Activated CD4-positive, alpha-beta memory T cell treated with anti-CD3 and anti-CD28 coated beads, Interleukin-2, amount 10 ng/mL, durations not matched to agents 7 days and 5 days (primary cell): ENCODE data around the gene PTP4A2. TPM values are rescaled to one million over a fixed set of nuclear protein-coding genes. Genes with fewer than 3 reads are reported as not detected.

Experiments used
- CTCF ChIA-PET: fragments of 350-600 bp; sonication (Branson Sonifier 250); formaldehyde crosslinking; loops from one replicate; lab custom pipeline; 2021; ENCODE audit warnings: antibody characterized with exemption, inconsistent platforms; lab: Charles Lee
- POLR2A ChIA-PET: fragments of 350-600 bp; sonication (Branson Sonifier 250); formaldehyde crosslinking; loops from one replicate; lab custom pipeline; 2021; ENCODE audit warnings: antibody characterized with exemption; lab: Charles Lee
- DNase-seq: peaks from one replicate; pipeline ENCODE4 v3.0.0-alpha.2; 2020
- H3K27ac Mint-ChIP-seq: one replicate; pipeline ENCODE4 v1.8.0; 2021; ENCODE audit warnings: mild to moderate bottlenecking, mixed read lengths
- H3K27me3 Mint-ChIP-seq: one replicate; pipeline ENCODE4 v1.8.0; 2021; ENCODE audit warnings: mixed read lengths
- H3K36me3 Mint-ChIP-seq: one replicate; pipeline ENCODE4 v1.8.0; 2021; ENCODE audit warnings: low read depth, mixed read lengths
- H3K4me1 Mint-ChIP-seq: one replicate; pipeline ENCODE4 v1.8.0; 2021; ENCODE audit warnings: mixed read lengths
- H3K4me3 Mint-ChIP-seq: one replicate; pipeline ENCODE4 v1.8.0; 2021; ENCODE audit warnings: mild to moderate bottlenecking, mixed read lengths
- H3K9me3 Mint-ChIP-seq: one replicate; pipeline ENCODE4 v1.8.0; 2021; ENCODE audit warnings: mixed read lengths
- total RNA-seq, 2 experiments: library from RNA; stranded (reverse); gene quantifications; one replicate each; pipeline ENCODE4 v1.2.3, GENCODE V29; 2021

Gene PTP4A2
- total RNA-seq, 2 experiments from 2014 or later: 337 to 349 TPM

DNA sequence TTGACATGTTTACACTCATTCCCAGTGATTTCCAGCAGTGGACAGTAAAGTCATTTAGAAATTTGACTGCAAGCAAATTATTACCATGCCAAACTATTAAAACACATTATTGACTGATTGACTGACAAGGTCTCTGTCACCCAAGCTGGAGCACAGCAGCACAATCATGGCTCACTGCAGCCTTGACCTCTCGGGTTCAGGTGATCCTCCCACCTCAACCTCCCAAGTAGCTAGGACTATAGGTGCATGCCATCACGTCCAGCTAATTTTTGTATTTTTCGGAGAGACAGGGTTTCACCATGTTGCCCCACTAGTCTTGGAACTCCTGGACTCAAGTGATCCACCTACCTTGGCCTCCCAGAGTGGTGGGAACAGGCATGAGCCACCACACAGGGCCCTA lies 24.2 kb downstream of the PTP4A2 start:
- Mint-ChIP-seq H3K36me3 (peaks cover 86% of the 10 kb centered on the region), H3K4me1 (peaks cover 67% of the 10 kb centered on the region), H3K4me3 (no peak overlapping the region), H3K9me3 (no peaks in the 10 kb centered on the region), H3K27ac (peak overlapping the region; percentile 23), H3K27me3 (no peaks in the 10 kb centered on the region)
- ChIA-PET CTCF (interaction anchor here (1.4 to 4.5 kb wide), 3 partner anchors 49 to 99 kb away, joined by 3 to 24 read pairs (median 5); partner anchors contain the start of gene SPOCD1), POLR2A (interaction anchor here (0.9 to 6.0 kb wide), 10 partner anchors 10 to 100 kb away, joined by 4 to 55 read pairs (median 7); partner anchors contain the start of gene KHDRBS1)
- DNase-seq: no peak

DNA sequence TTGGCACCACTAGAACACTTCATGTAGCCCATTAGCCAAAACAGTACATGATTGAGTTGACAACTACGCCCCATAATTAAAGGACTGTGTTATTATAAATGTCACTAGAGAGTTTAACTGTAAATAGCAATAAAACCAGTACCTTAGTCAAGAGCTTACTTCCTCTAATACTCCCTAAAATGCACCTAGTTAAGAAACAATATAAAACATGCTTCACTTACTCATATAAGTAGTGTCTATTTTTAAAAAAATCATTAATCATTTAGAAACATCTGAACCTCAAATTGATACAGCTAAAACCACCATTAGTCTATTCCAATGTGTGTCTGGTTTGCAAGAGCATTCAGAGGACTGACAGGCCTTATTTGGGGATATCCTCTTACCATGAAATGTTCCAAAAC lies 25.3 kb downstream of the PTP4A2 start:
- H3K4me3 Mint-ChIP-seq: no peak overlapping the region
- peak overlapping the region; percentile 42 for H3K27ac Mint-ChIP-seq
- H3K4me1 Mint-ChIP-seq: peaks cover 59% of the 10 kb centered on the region

DNA sequence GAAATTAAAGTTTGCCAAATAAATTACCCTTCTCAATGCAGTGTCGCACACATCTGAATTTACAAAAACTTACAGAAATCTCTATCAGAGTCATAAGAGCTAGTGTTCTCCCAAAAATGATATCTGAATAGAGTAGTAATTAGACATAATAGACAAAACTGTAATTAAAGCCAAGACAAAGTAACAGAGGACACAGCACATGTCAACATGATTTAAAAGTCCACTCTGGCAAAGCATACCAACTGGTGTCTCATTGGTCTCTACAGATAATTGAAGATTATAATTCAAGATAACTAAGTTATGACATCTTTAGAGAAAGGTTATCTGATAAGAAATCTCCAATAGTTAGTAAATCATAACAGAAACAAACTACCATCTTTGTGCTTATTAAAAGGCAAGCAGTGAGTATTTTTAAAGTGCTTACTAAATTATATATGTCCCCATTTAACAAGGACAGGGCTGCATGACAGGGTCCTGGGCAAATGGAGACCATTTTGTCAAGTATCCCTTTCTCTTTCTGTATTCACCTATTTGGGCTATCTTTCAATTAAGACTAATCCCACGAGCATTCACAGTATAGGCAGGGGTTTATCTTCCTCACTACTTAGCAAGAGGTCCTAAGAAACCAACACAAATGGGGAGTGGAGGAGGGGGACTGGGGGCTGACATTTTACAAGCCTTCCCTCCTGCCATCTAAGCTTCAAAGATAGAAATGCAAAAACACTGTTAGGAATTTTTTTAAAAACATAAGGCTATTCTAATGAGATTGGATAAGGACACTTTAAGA lies 26.0 kb downstream of the PTP4A2 start:
- Mint-ChIP-seq H3K4me3 (no peak overlapping the region), H3K36me3 (peaks cover 93% of the 10 kb centered on the region), H3K27me3 (no peaks in the 10 kb centered on the region), H3K27ac (peak overlapping the region; percentile 42), H3K4me1 (peaks cover 57% of the 10 kb centered on the region), H3K9me3 (no peaks in the 10 kb centered on the region)
- no peak for DNase-seq
- CTCF ChIA-PET: interaction anchor here (0.6 to 4.5 kb wide), 3 partner anchors 27 to 51 kb away, joined by 3 to 24 read pairs (median 3); no protein-coding TSS in a partner anchor
- POLR2A ChIA-PET: interaction anchor here (1.0 to 6.0 kb wide), 11 partner anchors 8 to 101 kb away, joined by 3 to 55 read pairs (median 6); partner anchors contain the start of gene KHDRBS1

More for the DNA sequence above, 25.3 kb downstream of the PTP4A2 start:
- Mint-ChIP-seq H3K36me3 (peaks cover 89% of the 10 kb centered on the region), H3K9me3 (no peaks in the 10 kb centered on the region), H3K27me3 (no peaks in the 10 kb centered on the region)
- ChIA-PET CTCF (interaction anchor here (0.8 to 4.5 kb wide), 6 partner anchors 9 to 97 kb away, joined by 3 to 24 read pairs (median 3); partner anchors contain the start of gene SPOCD1), POLR2A (interaction anchor here (0.9 to 6.0 kb wide), 14 partner anchors 9 to 101 kb away, joined by 3 to 55 read pairs (median 6); partner anchors contain the start of gene KHDRBS1)
- no peak for DNase-seq

DNA sequence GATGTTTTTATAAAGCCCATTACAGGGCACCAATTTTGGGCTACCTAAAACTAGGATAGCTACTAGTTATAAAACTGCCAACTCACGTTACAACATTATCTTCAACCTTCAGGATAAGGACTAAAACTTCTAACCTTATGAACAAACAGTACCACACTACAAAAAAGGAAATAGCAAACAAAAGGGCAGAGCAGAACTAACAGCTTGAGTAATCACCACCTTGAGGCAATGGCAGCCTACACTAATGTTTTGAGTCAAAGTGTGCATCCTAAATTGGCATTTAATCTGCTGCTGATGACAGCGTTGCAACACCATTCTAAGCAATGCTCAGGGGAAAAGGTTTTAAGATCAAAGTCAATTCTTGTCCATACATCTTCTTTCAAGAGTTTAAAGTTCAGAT lies 27.2 kb downstream of the PTP4A2 start:
- peaks cover 51% of the 10 kb centered on the region for H3K4me1 Mint-ChIP-seq
- ChIA-PET CTCF (interaction anchor here (0.7 to 4.5 kb wide), 5 partner anchors 32 to 95 kb away, joined by 3 to 24 read pairs (median 3); partner anchors contain the start of gene SPOCD1), POLR2A (interaction anchor here (0.8 to 6.0 kb wide), 6 partner anchors 13 to 103 kb away, joined by 3 to 55 read pairs (median 5); partner anchors contain the start of genes KHDRBS1 and PTP4A2)
- H3K36me3 Mint-ChIP-seq: peaks cover 97% of the 10 kb centered on the region
- H3K9me3 Mint-ChIP-seq: no peaks in the 10 kb centered on the region
- no peaks in the 10 kb centered on the region for H3K27me3 Mint-ChIP-seq
- no peak overlapping the region for H3K4me3 Mint-ChIP-seq
- peak overlapping the region; percentile 61 for H3K27ac Mint-ChIP-seq
- no peak for DNase-seq

DNA sequence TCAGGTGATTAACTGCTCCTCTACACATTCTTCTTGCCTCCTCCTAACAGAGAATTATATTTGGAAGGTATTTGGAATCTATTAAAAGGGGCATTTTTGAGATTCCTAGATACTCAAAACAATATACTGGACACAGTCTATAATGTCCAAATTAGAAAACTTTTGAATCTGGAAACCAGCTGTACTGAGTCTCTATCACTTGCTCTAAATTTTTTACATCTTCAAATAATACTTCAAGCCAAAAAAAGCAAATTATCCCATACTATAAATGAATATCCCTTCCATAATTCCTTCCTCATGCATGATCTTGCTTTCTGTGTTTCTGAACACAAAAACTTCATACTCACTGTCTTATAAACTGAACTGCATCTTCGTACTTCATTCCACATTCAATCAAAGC lies 28.5 kb downstream of the PTP4A2 start:
- ChIA-PET POLR2A (interaction anchor here (0.8 to 6.0 kb wide), 7 partner anchors 8 to 54 kb away, joined by 3 to 55 read pairs (median 4); partner anchors contain the start of gene PTP4A2), CTCF (interaction anchor here (0.7 to 1.2 kb wide), 2 partner anchors 55 to 93 kb away, joined by 3 to 4 read pairs; no protein-coding TSS in a partner anchor)
- Mint-ChIP-seq H3K4me1 (peaks cover 47% of the 10 kb centered on the region), H3K9me3 (no peaks in the 10 kb centered on the region), H3K36me3 (peaks cover 100% of the 10 kb centered on the region), H3K27me3 (no peaks in the 10 kb centered on the region), H3K4me3 (no peak overlapping the region), H3K27ac (no peak overlapping the region)
- no peak for DNase-seq

DNA sequence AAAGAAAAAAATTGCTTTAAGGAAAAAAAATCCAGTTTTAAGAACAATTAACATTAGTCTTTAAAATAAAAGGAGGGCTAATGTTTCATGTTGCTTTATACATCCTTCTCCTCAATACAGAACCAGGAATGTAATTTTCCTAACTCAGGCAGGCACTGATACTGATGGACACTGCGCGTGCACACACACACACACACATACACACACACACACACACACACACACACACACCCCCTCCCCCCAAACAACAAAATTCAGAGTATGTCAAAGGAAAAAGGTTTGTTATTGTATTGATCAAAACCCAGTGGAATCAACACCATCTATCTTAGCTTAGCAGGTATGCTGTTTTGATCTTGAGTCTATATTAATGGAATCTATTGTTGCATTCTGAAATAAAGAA lies 31.6 kb downstream of the PTP4A2 start:
- H3K4me1 Mint-ChIP-seq: peaks cover 31% of the 10 kb centered on the region
- CTCF ChIA-PET: interaction anchor here (1.2 kb wide), 1 partner anchor 15 kb away, joined by 3 read pairs; no protein-coding TSS in a partner anchor
- no peak overlapping the region for H3K4me3 Mint-ChIP-seq
- no peak overlapping the region for H3K27ac Mint-ChIP-seq
- H3K36me3 Mint-ChIP-seq: peaks cover 82% of the 10 kb centered on the region
- DNase-seq: no peak
- no peaks in the 10 kb centered on the region for H3K27me3 Mint-ChIP-seq
- POLR2A ChIA-PET: no interaction called here
- no peaks in the 10 kb centered on the region for H3K9me3 Mint-ChIP-seq

DNA sequence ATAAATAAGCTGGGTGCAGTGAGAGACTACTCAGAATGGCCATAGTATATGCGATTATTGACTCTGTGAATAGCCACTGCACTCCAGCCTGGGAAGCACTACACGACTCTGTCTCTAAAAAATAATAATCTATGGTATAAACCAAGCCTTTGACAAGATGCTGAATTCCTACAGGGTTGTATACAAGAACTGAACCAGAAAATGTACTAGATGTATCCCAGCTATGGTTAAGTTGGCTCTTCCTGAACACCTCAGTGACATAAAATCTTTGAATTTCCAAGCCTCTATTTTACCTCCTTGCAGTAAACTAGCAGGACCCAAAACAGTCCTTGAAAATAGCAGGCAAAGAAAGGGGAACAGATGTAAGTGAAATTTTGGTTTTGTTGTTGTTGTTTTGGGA lies 32.5 kb downstream of the PTP4A2 start:
- Mint-ChIP-seq H3K4me3 (no peak overlapping the region), H3K4me1 (peaks cover 22% of the 10 kb centered on the region), H3K36me3 (peaks cover 73% of the 10 kb centered on the region), H3K27ac (no peak overlapping the region), H3K27me3 (no peaks in the 10 kb centered on the region), H3K9me3 (no peaks in the 10 kb centered on the region)
- CTCF ChIA-PET: interaction anchor here (0.8 to 1.2 kb wide), 2 partner anchors 14 to 58 kb away, joined by 3 to 4 read pairs; no protein-coding TSS in a partner anchor
- no peak for DNase-seq
- POLR2A ChIA-PET: interaction anchor here (0.7 to 2.8 kb wide), 8 partner anchors 10 to 111 kb away, joined by 3 to 16 read pairs (median 4); no protein-coding TSS in a partner anchor

DNA sequence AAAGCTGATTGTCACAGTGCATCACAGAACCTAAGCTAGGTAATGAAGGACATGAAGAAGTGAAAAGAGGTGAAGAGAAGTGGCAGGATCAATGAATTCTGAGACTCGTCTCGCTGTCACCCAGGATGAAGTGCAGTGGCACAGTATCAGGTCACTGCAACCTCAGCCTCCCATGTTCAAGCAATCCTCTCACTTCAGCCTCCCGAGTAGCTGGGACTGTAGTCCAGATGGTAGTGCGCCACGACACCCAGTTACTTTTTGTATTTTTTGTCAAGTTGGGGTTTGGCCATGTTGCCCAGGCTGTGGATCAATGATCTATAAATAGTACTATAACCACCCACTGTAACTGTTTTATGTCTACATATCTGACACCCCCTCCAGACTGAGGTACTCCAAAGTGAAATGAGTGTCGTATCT lies 33.1 kb downstream of the PTP4A2 start:
- POLR2A ChIA-PET: interaction anchor here (0.7 to 2.8 kb wide), 12 partner anchors 8 to 112 kb away, joined by 3 to 16 read pairs (median 5); partner anchors contain the start of gene PTP4A2
- H3K4me3 Mint-ChIP-seq: no peak overlapping the region
- peaks cover 67% of the 10 kb centered on the region for H3K36me3 Mint-ChIP-seq
- CTCF ChIA-PET: interaction anchor here (0.5 to 1.9 kb wide), 7 partner anchors 13 to 378 kb away, joined by 3 to 4 read pairs (median 3); partner anchors contain the start of gene SPOCD1
- no peaks in the 10 kb centered on the region for H3K27me3 Mint-ChIP-seq
- DNase-seq: no peak
- no peaks in the 10 kb centered on the region for H3K9me3 Mint-ChIP-seq
- peaks cover 19% of the 10 kb centered on the region for H3K4me1 Mint-ChIP-seq
- H3K27ac Mint-ChIP-seq: no peak overlapping the region

DNA sequence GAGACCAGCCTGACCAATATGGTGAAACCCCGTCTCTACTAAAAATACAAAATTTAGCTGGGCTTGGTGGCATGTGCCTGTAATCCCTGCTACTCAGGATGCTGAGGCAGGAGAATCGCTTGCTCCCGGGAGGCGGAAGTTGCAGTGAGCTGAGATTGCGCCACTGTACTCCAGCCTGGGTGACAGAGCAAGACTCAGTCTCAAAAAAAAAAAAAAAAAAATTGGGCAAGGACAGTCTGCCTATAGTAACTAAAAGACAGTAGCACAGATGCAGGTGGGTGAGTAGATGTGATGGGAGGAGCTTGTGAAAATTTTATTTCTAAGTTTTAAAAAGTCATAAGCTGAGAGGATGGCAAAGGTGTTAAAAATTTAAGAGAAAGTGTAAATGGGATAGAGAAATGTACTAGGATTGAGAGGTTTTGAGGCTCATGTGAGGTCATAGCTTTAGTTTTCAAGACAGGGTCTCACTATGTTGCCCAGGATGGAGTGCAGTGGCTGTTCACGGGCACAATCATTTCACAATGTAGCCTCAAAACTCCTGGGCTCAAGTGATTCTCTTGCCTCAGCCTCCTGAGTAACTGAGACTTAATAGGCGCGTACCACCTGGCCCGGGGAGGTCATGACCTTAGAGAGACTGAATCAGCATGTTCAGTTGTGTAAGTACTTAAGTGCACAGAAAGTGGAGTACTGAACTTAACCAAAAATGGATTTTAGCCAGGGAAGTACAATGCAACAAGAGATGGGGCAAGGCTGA lies 33.7 kb downstream of the PTP4A2 start:
- peaks cover 16% of the 10 kb centered on the region for H3K4me1 Mint-ChIP-seq
- H3K27ac Mint-ChIP-seq: peak overlapping the region; percentile 3
- H3K4me3 Mint-ChIP-seq: no peak overlapping the region
- no peaks in the 10 kb centered on the region for H3K9me3 Mint-ChIP-seq
- CTCF ChIA-PET: interaction anchor here (0.5 to 1.9 kb wide), 5 partner anchors 16 to 379 kb away, joined by 3 to 4 read pairs (median 3); partner anchors contain the start of gene SPOCD1
- no peaks in the 10 kb centered on the region for H3K27me3 Mint-ChIP-seq
- H3K36me3 Mint-ChIP-seq: peaks cover 61% of the 10 kb centered on the region
- POLR2A ChIA-PET: interaction anchor here (0.8 to 2.8 kb wide), 9 partner anchors 9 to 59 kb away, joined by 4 to 16 read pairs (median 6); partner anchors contain the start of gene PTP4A2
- no peak for DNase-seq

DNA sequence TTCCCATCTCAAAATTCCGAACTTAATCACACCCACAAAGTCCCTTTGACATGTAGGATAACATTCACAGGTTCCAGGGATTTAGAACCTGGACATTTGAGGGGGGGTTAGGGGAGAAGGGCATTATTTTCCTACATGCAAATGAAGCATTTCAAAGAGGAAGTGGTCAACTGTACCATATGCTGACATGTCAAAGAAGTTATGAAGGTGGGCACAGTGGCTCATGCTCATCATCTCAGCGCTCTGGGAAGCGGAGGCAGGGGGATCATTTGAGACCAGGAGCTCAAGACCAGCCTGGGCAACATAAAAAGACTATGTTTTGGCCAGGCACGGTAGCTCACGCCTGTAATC lies 35.7 kb downstream of the PTP4A2 start:
- Mint-ChIP-seq H3K9me3 (no peaks in the 10 kb centered on the region), H3K27me3 (no peaks in the 10 kb centered on the region), H3K4me3 (no peak overlapping the region), H3K27ac (peak overlapping the region; percentile 27), H3K36me3 (peaks cover 41% of the 10 kb centered on the region), H3K4me1 (peaks cover 16% of the 10 kb centered on the region)
- no peak for DNase-seq
- ChIA-PET CTCF (interaction anchor here (1.1 to 2.5 kb wide), 5 partner anchors 53 to 101 kb away, joined by 3 to 11 read pairs (median 4); partner anchors contain the start of gene SPOCD1), POLR2A (interaction anchor here (0.8 to 2.1 kb wide), 4 partner anchors 13 to 123 kb away, joined by 3 to 7 read pairs (median 3); no protein-coding TSS in a partner anchor)

DNA sequence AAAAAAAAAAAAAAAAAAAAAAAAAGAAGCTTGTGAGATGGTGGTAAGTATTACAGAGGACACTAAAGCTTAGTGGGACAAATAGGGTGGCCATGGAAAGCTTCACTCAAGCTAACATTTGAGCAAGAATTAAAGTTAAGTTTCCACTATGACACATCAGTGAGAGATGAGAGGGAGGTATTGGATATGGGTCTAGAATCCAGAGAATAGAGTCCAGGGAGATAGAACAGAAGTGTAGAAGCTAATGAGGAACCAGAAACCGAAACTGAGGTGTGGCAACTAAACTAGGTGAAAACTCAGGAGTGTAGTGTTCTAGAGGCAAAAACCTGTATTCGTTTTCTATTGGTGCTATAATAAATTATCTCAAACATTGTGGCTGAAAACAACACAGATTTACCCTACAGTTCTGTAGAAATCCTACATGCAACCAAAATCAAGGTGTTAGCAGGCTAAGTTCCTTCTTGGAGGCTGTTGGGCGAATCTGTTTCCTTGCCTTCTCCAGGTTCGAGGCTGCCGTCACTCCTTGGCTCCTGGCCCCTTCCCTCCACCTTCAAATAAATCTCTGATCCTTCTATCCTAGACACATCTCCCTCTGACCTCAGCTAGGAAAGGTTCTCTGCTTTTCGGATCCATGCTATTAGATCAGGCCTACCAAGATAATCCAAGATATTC lies 36.2 kb downstream of the PTP4A2 start:
- no peak for DNase-seq
- Mint-ChIP-seq H3K9me3 (no peaks in the 10 kb centered on the region), H3K27me3 (no peaks in the 10 kb centered on the region), H3K36me3 (peaks cover 36% of the 10 kb centered on the region), H3K27ac (peak overlapping the region; percentile 27), H3K4me3 (no peak overlapping the region), H3K4me1 (peaks cover 16% of the 10 kb centered on the region)
- ChIA-PET POLR2A (interaction anchor here (0.8 to 2.1 kb wide), 8 partner anchors 10 to 123 kb away, joined by 3 to 7 read pairs (median 3); no protein-coding TSS in a partner anchor), CTCF (interaction anchor here (0.7 to 2.5 kb wide), 7 partner anchors 10 to 101 kb away, joined by 3 to 11 read pairs (median 4); partner anchors contain the start of gene SPOCD1)
